ENCODE measurements around the gene DNAJC15.

Gene DNAJC15

GRCh38 chr13:43116242-43116641 lies 92.9 kb downstream of the DNAJC15 start:
- no peak overlapping the region for H3K4me3 ChIP-seq (ENCODE audit: insufficient read length, low read depth)
- no peaks in the 10 kb centered on the region for H3K36me3 ChIP-seq (ENCODE audit: insufficient read depth, insufficient read length, low read length)
- TF ChIP-seq SUZ12 (IDR thresholded peaks at IDR 0.05; ENCODE audit: extremely low read depth, insufficient read depth, insufficient read length) (no peak), ZNF274 (IDR thresholded peaks at IDR 0.05; ENCODE audit: low read depth, low read length) (no peak), YY1 (IDR thresholded peaks at IDR 0.05; ENCODE audit: insufficient read depth, insufficient read length) (no peak)
- H3K9ac ChIP-seq (ENCODE audit: insufficient read length, low read depth), result no peak overlapping the region
- no peaks in the 10 kb centered on the region for H3K9me3 ChIP-seq (ENCODE audit: insufficient read depth, low read length)
- no peaks in the 10 kb centered on the region for H3K4me1 ChIP-seq (ENCODE audit: insufficient read depth, insufficient read length)
- DNase-seq (ENCODE audit: low read depth, low spot score), result no peak
- H3K27me3 ChIP-seq (ENCODE audit: insufficient read depth, insufficient read length), result no peaks in the 10 kb centered on the region

GRCh38 chr13:43118521-43118920 lies 95.1 kb downstream of the DNAJC15 start:
- DNase-seq (ENCODE audit: low read depth, low spot score), result no peak
- H3K36me3 ChIP-seq (ENCODE audit: insufficient read depth, insufficient read length, low read length), result no peaks in the 10 kb centered on the region
- peaks cover 2% of the 10 kb centered on the region for H3K4me1 ChIP-seq (ENCODE audit: insufficient read depth, insufficient read length)
- no peak overlapping the region for H3K9ac ChIP-seq (ENCODE audit: insufficient read length, low read depth)
- no peaks in the 10 kb centered on the region for H3K27me3 ChIP-seq (ENCODE audit: insufficient read depth, insufficient read length)
- TF ChIP-seq SUZ12 (IDR thresholded peaks at IDR 0.05; ENCODE audit: extremely low read depth, insufficient read depth, insufficient read length) (no peak), ZNF274 (IDR thresholded peaks at IDR 0.05; ENCODE audit: low read depth, low read length) (no peak), YY1 (IDR thresholded peaks at IDR 0.05; ENCODE audit: insufficient read depth, insufficient read length) (no peak)
- no peaks in the 10 kb centered on the region for H3K9me3 ChIP-seq (ENCODE audit: insufficient read depth, low read length)
- no peak overlapping the region for H3K4me3 ChIP-seq (ENCODE audit: insufficient read length, low read depth)

- TF ChIP-seq SUZ12 (IDR thresholded peaks at IDR 0.05; ENCODE audit: extremely low read depth, insufficient read depth, insufficient read length), result no peak
- TF ChIP-seq YY1 (IDR thresholded peaks at IDR 0.05; ENCODE audit: insufficient read depth, insufficient read length), result no peak
- no peak for TF ChIP-seq ZNF274 (IDR thresholded peaks at IDR 0.05; ENCODE audit: low read depth, low read length)
- Histone ChIP-seq H3K27me3 (ENCODE audit: insufficient read depth, insufficient read length) (no peaks in the 10 kb centered on the region), H3K4me3 (ENCODE audit: insufficient read length, low read depth) (no peak overlapping the region), H3K9ac (ENCODE audit: insufficient read length, low read depth) (no peak overlapping the region), H3K36me3 (ENCODE audit: insufficient read depth, insufficient read length, low read length) (no peaks in the 10 kb centered on the region), H3K4me1 (ENCODE audit: insufficient read depth, insufficient read length) (peaks cover 2% of the 10 kb centered on the region), H3K9me3 (ENCODE audit: insufficient read depth, low read length) (no peaks in the 10 kb centered on the region)
- DNase-seq (ENCODE audit: low read depth, low spot score), result no peak
Observed at GRCh38 chr13:43119206-43119605, 95.8 kb downstream of the DNAJC15 start.

GRCh38 chr13:43122791-43123190 lies 99.4 kb downstream of the DNAJC15 start:
- H3K4me3 ChIP-seq (ENCODE audit: insufficient read length, low read depth), result no peak overlapping the region
- no peak for TF ChIP-seq YY1 (IDR thresholded peaks at IDR 0.05; ENCODE audit: insufficient read depth, insufficient read length)
- no peak for TF ChIP-seq SUZ12 (IDR thresholded peaks at IDR 0.05; ENCODE audit: extremely low read depth, insufficient read depth, insufficient read length)
- TF ChIP-seq ZNF274 (IDR thresholded peaks at IDR 0.05; ENCODE audit: low read depth, low read length), result no peak
- DNase-seq (ENCODE audit: low read depth, low spot score), result no peak
- no peak overlapping the region for H3K9ac ChIP-seq (ENCODE audit: insufficient read length, low read depth)
- no peaks in the 10 kb centered on the region for H3K9me3 ChIP-seq (ENCODE audit: insufficient read depth, low read length)
- peaks cover 3% of the 10 kb centered on the region for H3K4me1 ChIP-seq (ENCODE audit: insufficient read depth, insufficient read length)
- H3K36me3 ChIP-seq (ENCODE audit: insufficient read depth, insufficient read length, low read length), result no peaks in the 10 kb centered on the region
- H3K27me3 ChIP-seq (ENCODE audit: insufficient read depth, insufficient read length), result no peaks in the 10 kb centered on the region

GRCh38 chr13:43123856-43124255 lies 100.5 kb downstream of the DNAJC15 start:
- Histone ChIP-seq H3K4me3 (ENCODE audit: insufficient read length, low read depth) (no peak overlapping the region), H3K36me3 (ENCODE audit: insufficient read depth, insufficient read length, low read length) (no peaks in the 10 kb centered on the region), H3K9me3 (ENCODE audit: insufficient read depth, low read length) (no peaks in the 10 kb centered on the region), H3K27me3 (ENCODE audit: insufficient read depth, insufficient read length) (no peaks in the 10 kb centered on the region), H3K9ac (ENCODE audit: insufficient read length, low read depth) (no peak overlapping the region), H3K4me1 (ENCODE audit: insufficient read depth, insufficient read length) (peaks cover 5% of the 10 kb centered on the region)
- no peak for DNase-seq (ENCODE audit: low read depth, low spot score)
- no peak for TF ChIP-seq SUZ12 (IDR thresholded peaks at IDR 0.05; ENCODE audit: extremely low read depth, insufficient read depth, insufficient read length)

- Histone ChIP-seq H3K4me3 (ENCODE audit: insufficient read length, low read depth) (no peak overlapping the region), H3K4me1 (ENCODE audit: insufficient read depth, insufficient read length) (peaks cover 5% of the 10 kb centered on the region), H3K27me3 (ENCODE audit: insufficient read depth, insufficient read length) (no peaks in the 10 kb centered on the region), H3K36me3 (ENCODE audit: insufficient read depth, insufficient read length, low read length) (no peaks in the 10 kb centered on the region), H3K9me3 (ENCODE audit: insufficient read depth, low read length) (no peaks in the 10 kb centered on the region), H3K9ac (ENCODE audit: insufficient read length, low read depth) (no peak overlapping the region)
- TF ChIP-seq YY1 (IDR thresholded peaks at IDR 0.05; ENCODE audit: insufficient read depth, insufficient read length) (no peak), ZNF274 (IDR thresholded peaks at IDR 0.05; ENCODE audit: low read depth, low read length) (no peak), SUZ12 (IDR thresholded peaks at IDR 0.05; ENCODE audit: extremely low read depth, insufficient read depth, insufficient read length) (no peak)
- DNase-seq (ENCODE audit: low read depth, low spot score), result no peak
Observed at GRCh38 chr13:43124490-43124889, 101.1 kb downstream of the DNAJC15 start.

GRCh38 chr13:43126420-43126819 lies 103.0 kb downstream of the DNAJC15 start:
- Histone ChIP-seq H3K4me1 (ENCODE audit: insufficient read depth, insufficient read length) (peaks cover 5% of the 10 kb centered on the region), H3K9me3 (ENCODE audit: insufficient read depth, low read length) (no peaks in the 10 kb centered on the region), H3K9ac (ENCODE audit: insufficient read length, low read depth) (no peak overlapping the region), H3K36me3 (ENCODE audit: insufficient read depth, insufficient read length, low read length) (no peaks in the 10 kb centered on the region), H3K27me3 (ENCODE audit: insufficient read depth, insufficient read length) (no peaks in the 10 kb centered on the region), H3K4me3 (ENCODE audit: insufficient read length, low read depth) (no peak overlapping the region)
- no peak for DNase-seq (ENCODE audit: low read depth, low spot score)
- no peak for TF ChIP-seq YY1 (IDR thresholded peaks at IDR 0.05; ENCODE audit: insufficient read depth, insufficient read length)
- no peak for TF ChIP-seq SUZ12 (IDR thresholded peaks at IDR 0.05; ENCODE audit: extremely low read depth, insufficient read depth, insufficient read length)
- no peak for TF ChIP-seq ZNF274 (IDR thresholded peaks at IDR 0.05; ENCODE audit: low read depth, low read length)
